IMR-90 (cell line): ENCODE results near the gene EPHA6.

Source experiments
- CEBPB ChIP-seq: IDR thresholded peaks from 2 replicates; pipeline ENCODE4 v1.6.1; 2012; ENCODE audit warnings: low read depth, low read length, improper control_type of control experiment
- CTCF ChIP-seq: conservative IDR thresholded peaks from 2 replicates; pipeline ENCODE4 v1.5.1; 2012; ENCODE audit warnings: mild to moderate bottlenecking, low read depth, low read length, improper control_type of control experiment
- ELK1 ChIP-seq: fragments of 150-350 bp; IDR thresholded peaks from 2 replicates; pipeline ENCODE4 v1.6.1; 2016; ENCODE audit warnings: low read depth, mild to moderate bottlenecking, low read length, moderate library complexity, borderline replicate concordance
- MAFK ChIP-seq: IDR thresholded peaks from 2 replicates; pipeline ENCODE4 v1.6.1; 2012; ENCODE audit warnings: low read depth, low read length, improper control_type of control experiment
- MXI1 ChIP-seq: IDR thresholded peaks from 2 replicates; pipeline ENCODE4 v1.6.1; 2012; ENCODE audit warnings: low read depth, mild to moderate bottlenecking, low read length, moderate library complexity, borderline replicate concordance
- POLR2A ChIP-seq: IDR thresholded peaks from 2 replicates; pipeline ENCODE4 v1.6.1; 2012; ENCODE audit warnings: mild to moderate bottlenecking, low read depth, low read length
- RAD21 ChIP-seq: IDR thresholded peaks from 2 replicates; pipeline ENCODE4 v1.6.1; 2012; ENCODE audit warnings: low read length, improper control_type of control experiment
- RCOR1 ChIP-seq: IDR thresholded peaks from 2 replicates; pipeline ENCODE4 v1.6.1; 2012; ENCODE audit warnings: mild to moderate bottlenecking, low read length, improper control_type of control experiment; ENCODE audit not compliant: insufficient replicate concordance
- SMC3 ChIP-seq: fragments of 150-350 bp; IDR thresholded peaks from 2 replicates; pipeline ENCODE4 v1.6.1; 2016; ENCODE audit warnings: low read depth, mild to moderate bottlenecking, antibody characterized with exemption, low read length, moderate library complexity

- no peak for TF ChIP-seq CTCF
- TF ChIP-seq RAD21: no peak
- TF ChIP-seq ELK1: no peak
- TF ChIP-seq POLR2A: no peak
- TF ChIP-seq CEBPB: no peak
- TF ChIP-seq MAFK: no peak
- no peak for TF ChIP-seq RCOR1
- no peak for TF ChIP-seq SMC3
- no peak for TF ChIP-seq MXI1
Measured at GRCh38 chr3:97430601-97431000, 616.2 kb downstream of the EPHA6 start.
